NCI-H446 (cell line): ENCODE measurements around the gene ISG20.
"Not testable (repeated sequence)": the region's sequence is repeated elsewhere in the genome, so short reads cannot be mapped to it uniquely, and the experiment has no call there.

Experiments
- DNase-seq, 2 experiments: peaks; one replicate each; lab custom pipeline; 2025; lab: John Stamatoyannopoulos, UW

The ISG20 gene

GRCh38 chr15:88619796-88620195 is 19.0 kb upstream of the ISG20 start:
- no peak for DNase-seq

GRCh38 chr15:88620995-88621772 is 17.6 kb upstream of the ISG20 start, which contains the start of gene AEN:
AEN (plus strand) TSS chr15:88621340; CDS start chr15:88626210, 4,870 bp downstream.
- DNase-seq, result peak; percentile 80 to 94

GRCh38 chr15:88621789-88622604 is 16.8 kb upstream of the ISG20 start:
- no peak for DNase-seq

GRCh38 chr15:88622605-88622975 is 16.2 kb upstream of the ISG20 start:
- no peak for DNase-seq

GRCh38 chr15:88623061-88623460 is 15.8 kb upstream of the ISG20 start:
- no peak for DNase-seq

GRCh38 chr15:88623632-88624031 is 15.2 kb upstream of the ISG20 start:
- DNase-seq, result no peak

GRCh38 chr15:88624156-88624970 is 14.5 kb upstream of the ISG20 start:
- no peak for DNase-seq

GRCh38 chr15:88624971-88625490 is 13.8 kb upstream of the ISG20 start:
- no peak for DNase-seq

- DNase-seq, result no peak
These were observed 12.7 kb upstream of the ISG20 start for GRCh38 chr15:88625943-88626741.

GRCh38 chr15:88627463-88627862 is 11.4 kb upstream of the ISG20 start:
- DNase-seq, result no peak

GRCh38 chr15:88628018-88628654 is 10.7 kb upstream of the ISG20 start:
- no peak for DNase-seq

GRCh38 chr15:88629071-88629470 is 9.7 kb upstream of the ISG20 start:
- no peak for DNase-seq

- no peak for DNase-seq
These were observed 8.6 kb upstream of the ISG20 start for GRCh38 chr15:88630141-88630721.

GRCh38 chr15:88630798-88631463 is 7.9 kb upstream of the ISG20 start:
- DNase-seq, result no peak

- DNase-seq, result no peak
These were observed 7.3 kb upstream of the ISG20 start for GRCh38 chr15:88631464-88632028.

GRCh38 chr15:88632797-88633196 is 6.0 kb upstream of the ISG20 start:
- not testable (repeated sequence) for DNase-seq

- DNase-seq, result no peak
These were observed 4.4 kb upstream of the ISG20 start for GRCh38 chr15:88634449-88634848.

- DNase-seq, result no peak
These were observed 3.5 kb upstream of the ISG20 start for GRCh38 chr15:88635318-88635717.

- DNase-seq, result no peak
These were observed 2.8 kb upstream of the ISG20 start for GRCh38 chr15:88636050-88636449.
